CD4-positive, alpha-beta T cell treated with Interleukin-15 for 1 hour (primary cell): ENCODE data around the gene ZNF594.
"Not testable (repeated sequence)": the region's sequence is repeated elsewhere in the genome, so short reads cannot be mapped to it uniquely, and the experiment has no call there.

ENCODE experiments used
- DNase-seq: peaks from one replicate; pipeline ENCODE4 v3.0.0-alpha.2; 2020

The ZNF594 gene

DNA sequence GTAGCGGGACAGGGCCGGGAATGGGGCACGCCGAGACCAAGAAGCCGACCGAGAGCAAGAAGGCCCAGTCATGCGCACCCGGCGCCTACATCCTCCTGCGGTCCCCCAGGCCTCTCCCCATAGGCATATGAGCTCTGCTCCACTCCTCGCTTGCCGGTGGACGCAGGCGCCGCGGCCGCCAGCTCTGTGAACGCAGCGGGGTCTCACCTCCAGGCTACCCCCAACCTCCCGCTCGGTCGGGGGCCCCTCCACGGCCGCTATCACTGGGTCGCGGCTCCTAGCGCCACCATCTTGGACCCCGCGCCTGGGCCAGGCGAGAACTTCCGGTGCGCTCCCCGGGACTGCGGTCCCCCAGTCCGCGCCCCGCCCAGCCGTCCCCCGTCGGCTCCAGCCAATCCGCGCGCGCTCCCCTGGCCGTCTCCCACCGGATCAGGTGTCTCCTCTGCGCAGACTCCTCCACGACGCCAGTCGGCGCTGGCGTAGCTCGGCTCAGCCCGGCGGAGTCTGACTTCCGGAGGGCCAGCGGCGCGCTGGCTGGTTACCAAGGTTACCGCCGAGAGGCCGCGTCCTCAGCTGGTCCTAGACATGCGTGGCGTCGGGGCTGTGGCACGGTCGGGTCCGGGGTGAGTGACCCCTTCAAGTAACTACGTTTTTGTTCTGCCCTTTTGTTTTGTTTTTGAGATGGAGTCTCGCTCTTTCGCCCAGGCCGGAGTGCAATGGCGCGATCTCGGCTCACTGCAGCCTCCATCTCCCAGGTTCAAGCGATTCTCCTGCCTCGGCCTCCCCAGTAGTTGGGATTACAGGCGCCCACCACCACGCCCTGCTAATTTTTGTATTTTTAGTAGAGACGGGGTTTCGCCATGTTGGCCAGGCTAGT, at the start of gene ZNF594:
ZNF594 (minus strand) TSS at position 328 of the 877 bp plus-strand sequence. CDS start 7,612 bp downstream, outside the sequence.
- DNase-seq, result peak; percentile 97

DNA sequence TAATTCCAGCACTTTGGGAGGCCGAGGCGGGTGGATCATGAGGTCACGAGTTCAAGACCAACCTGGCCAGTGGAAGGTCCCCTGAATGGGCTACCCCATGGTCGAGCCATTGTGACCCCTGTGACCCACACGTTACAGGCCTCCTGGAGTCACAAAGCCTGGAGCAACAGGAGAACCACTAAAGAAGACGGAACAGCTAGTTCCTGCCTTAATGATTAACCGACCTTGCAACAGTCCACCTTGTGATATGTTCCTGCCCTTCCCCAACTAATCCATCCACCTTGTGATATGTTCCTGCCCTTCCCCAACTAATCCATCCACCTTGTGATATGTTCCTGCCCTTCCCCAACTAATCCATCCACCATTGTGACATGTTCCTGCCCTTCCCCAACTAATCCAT, 48.1 kb upstream of the ZNF594 start:
- DNase-seq, result not testable (repeated sequence)

- DNase-seq, result peak; percentile 48
These were observed 46.7 kb upstream of the ZNF594 start for GRCh38 chr17:5238333-5238732.

GRCh38 chr17:5237541-5238016, 45.9 kb upstream of the ZNF594 start:
- peak; percentile 74 for DNase-seq

GRCh38 chr17:5236938-5237540, 45.4 kb upstream of the ZNF594 start:
- no peak for DNase-seq

DNA sequence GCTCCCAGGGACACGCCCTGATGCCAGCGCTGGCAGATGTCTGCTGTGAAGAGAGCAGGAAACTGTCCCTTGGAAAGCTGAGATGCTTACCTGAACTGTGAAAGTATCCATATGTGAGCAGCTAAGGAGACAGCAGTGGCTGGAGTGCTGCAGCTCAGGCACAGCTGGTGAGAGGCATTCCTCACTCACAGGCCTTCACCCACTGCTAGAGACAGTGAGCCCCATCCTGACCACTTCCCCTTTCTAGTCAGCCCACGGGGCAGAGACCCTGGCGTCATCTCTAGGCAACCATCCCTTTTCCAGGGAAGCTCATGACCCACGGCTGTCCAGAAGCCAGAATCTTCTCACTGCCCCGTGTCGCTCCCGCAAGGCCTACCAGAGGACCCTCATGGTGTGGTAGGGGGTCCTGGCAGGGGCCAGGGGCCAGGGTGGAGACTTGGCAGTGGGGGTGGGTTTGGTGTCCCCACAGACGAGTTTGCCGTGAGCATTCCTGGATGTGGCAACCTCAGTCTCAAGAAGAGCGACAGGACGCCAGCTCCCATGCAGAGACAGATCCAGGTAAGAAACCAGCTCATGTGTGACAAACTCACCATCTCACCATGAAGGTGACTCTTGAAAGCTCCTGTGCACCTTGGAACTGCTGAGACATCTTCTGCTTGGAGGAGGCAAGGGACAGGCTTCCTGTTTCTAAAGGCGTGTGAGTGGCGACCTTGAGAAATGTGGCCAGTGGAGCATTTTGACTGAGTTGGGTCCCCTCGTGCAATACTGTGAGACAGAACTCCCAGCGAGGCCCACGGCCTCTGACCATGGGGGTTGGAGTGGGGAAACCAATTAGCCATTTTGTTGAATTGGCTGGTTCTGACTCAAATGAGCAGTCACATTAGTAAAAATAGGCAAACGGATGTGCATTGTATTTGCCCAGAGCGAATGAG, 43.2 kb upstream of the ZNF594 start, which contains the start of gene SCIMP:
SCIMP (minus strand) TSS at position 216 of the 932 bp plus-strand sequence; CDS start at position 111, 105 bp downstream.
- peak; percentile 72 for DNase-seq

DNA sequence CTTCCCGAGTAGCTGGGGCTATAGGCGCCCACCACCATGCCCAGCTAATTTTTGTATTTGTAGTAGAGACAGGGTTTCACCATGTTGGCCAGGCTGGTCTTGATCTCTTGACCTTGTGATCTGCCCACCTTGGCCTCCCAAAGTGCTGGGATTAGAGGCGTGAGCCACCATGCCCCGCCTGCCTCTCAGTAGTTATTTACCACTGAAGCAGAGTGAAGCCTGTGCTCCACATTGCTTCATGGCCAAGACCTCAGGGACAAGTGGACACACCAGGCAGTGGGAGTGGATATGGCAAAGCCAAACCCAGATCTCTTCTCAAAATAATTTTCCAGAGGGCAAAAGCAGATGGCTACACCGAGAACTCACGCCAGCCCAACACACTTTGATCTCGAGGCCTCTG, 41.8 kb upstream of the ZNF594 start:
- not testable (repeated sequence) for DNase-seq

- peak; percentile 59 for DNase-seq
These were observed 35.5 kb upstream of the ZNF594 start for GRCh38 chr17:5226940-5227878.

- no peak for DNase-seq
These were observed 34.2 kb upstream of the ZNF594 start for GRCh38 chr17:5225668-5226457.

DNA sequence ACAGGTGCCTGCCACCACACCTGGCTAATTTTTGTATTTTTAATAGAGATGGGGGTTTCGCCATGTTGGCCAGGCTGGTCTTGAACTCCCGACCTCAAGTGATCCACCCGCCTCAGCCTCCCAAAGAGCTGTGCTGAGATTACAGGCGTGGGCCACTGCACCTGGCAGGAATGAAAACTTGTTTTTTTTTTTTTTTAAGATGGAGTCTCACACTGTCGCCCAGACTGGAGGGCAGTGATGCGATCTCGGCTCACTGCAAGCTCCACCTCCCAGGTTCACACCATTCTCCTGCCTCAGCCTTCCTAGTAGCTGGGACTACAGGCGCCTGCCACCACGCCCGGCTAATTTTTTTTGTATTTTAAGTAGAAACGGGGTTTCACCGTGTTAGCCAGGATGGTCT, 30.2 kb upstream of the ZNF594 start:
- DNase-seq, result not testable (repeated sequence)

DNA sequence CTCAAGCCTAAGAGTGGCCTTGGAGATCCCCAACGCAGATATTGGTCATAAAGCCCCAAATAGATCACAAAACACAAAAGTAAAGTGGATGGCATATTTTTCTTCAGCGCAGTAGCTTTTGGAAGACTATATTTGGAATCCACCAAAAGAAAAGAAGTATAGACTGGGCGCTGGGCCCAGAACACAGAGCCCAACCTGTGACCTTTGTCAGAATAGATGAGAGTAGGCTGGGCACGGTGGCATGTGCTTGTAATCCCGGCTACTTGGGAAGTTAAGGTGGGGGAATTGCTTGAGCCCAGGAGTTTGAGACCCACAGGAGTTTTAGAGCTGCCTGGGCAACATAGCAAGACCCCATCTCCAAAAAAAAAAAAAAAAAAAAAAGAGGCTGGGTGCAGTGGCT, 28.4 kb upstream of the ZNF594 start:
- DNase-seq, result no peak

DNA sequence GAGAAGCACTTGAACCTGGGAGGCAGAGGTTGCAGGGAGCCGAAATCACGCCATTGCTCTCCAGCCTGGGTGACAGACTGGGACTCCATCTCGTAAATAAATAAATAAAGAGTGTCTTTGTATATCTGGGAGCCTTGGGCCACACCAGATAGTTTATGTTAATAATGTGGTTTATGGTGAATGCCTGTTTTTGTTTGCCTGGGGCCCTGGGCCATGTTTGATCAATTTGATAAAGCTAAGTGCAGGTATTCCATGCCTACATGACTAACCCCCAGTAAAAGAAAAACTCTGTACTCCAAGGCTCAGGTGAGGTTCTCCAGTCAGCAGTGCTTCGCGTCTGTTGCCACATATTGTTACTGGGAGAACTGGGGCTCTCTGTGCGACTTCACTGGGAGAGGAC, 27.9 kb upstream of the ZNF594 start:
- no peak for DNase-seq

GRCh38 chr17:5217562-5217961, 25.9 kb upstream of the ZNF594 start:
- DNase-seq, result not testable (repeated sequence)

DNA sequence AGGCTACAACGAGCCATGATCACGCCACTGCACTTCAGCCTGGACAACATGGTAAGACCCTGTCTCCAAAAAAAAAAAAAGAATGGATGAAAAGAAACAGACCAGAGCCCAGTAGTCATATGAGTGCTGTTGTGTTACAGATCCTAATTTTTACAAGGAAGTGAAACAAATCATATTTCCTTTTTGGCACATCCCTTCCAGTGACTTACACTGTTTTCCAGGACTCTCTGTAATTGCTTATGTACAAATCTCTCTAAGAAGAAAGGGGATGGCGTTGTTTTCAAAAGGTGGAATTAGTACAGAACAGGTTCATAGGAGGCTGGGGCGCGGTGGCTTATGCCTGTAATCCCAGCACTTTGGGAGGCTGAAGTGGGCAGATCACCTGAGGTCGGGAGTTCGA, 19.8 kb upstream of the ZNF594 start:
- DNase-seq, result no peak

DNA sequence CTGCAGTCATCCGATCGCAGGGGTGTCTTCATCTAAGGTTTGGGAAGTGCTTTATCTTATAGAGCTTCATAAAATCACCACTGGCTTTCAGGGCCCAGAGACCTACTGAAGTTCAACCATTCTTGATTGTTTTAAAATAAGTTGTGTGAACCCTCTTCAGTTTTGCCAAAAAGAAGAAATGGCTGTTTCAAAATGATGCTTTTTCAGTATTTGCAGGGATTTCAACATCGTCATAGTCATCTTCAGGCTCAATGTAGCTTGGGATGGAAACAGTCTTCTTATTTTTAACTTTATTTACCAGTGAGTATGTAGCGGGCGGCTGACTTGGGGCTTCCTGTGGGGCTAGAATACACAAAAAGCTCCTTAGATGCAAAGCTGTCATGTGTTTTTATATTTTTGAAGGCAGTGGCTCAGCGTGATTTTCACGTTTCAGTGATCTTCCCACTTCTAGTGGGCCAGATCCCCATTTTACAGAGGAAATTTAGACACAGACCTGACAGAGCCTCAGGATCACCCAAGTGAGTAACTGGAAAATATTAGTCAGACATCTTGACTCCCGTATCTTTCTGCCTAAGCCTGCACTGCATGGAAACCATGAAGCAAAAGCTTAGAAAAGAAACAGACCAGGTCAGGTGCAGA, 19.1 kb upstream of the ZNF594 start:
- no peak for DNase-seq

GRCh38 chr17:5210091-5210490, 18.4 kb upstream of the ZNF594 start:
- no peak for DNase-seq

GRCh38 chr17:5209396-5209795, 17.7 kb upstream of the ZNF594 start:
- no peak for DNase-seq

GRCh38 chr17:5203908-5204294, 12.2 kb upstream of the ZNF594 start:
- DNase-seq, result no peak

- no peak for DNase-seq
These were observed 11.7 kb upstream of the ZNF594 start for GRCh38 chr17:5203178-5203907.

- no peak for DNase-seq
These were observed 9.3 kb upstream of the ZNF594 start for GRCh38 chr17:5201011-5201410.
